ENCODE results near the gene USP10. TPM values are rescaled to one million over a fixed set of nuclear protein-coding genes. Genes with fewer than 3 reads are reported as not detected.
A peak's percentile ranks its signal among the peaks of the same experiment; 100 is the strongest.
"Not testable (repeated sequence)": the region's sequence is repeated elsewhere in the genome, so short reads cannot be mapped to it uniquely, and the experiment has no call there.

The USP10 gene
- total RNA-seq, 4 donors from 2014 or later: 31.7 to 56.1 (median 43.2) TPM

GRCh38 chr16:84726669-84727467 lies 27.1 kb downstream of the USP10 start:
- Histone ChIP-seq H3K9me3 (no peaks in the 10 kb centered on the region), H3K27me3 (no peaks in the 10 kb centered on the region), H3K36me3 (peaks cover 0 to 3% (median 0%) of the 10 kb centered on the region in 3 donors), H3K27ac (peak overlapping the region; percentile 13 to 71 (median 48)), H3K4me1 (peaks cover 0 to 75% (median 50%) of the 10 kb centered on the region in 4 donors), H3K4me3 (no peak overlapping the region)
- peak in 1 of 2 donors; percentile 40 for DNase-seq (ENCODE audit: low spot score in 2 of 2)
- no peak for TF ChIP-seq CTCF (IDR thresholded peaks at IDR 0.05)
- TF ChIP-seq POLR2A (IDR thresholded peaks at IDR 0.05): no peak
- TF ChIP-seq EP300 (IDR thresholded peaks at IDR 0.05): no peak
- 62 to 67% methylated on average over 14 of the region's 14 CpGs for WGBS, 2 donors

- WGBS, 2 donors: 78 to 81% methylated on average over 10 of the region's 10 CpGs
- TF ChIP-seq CTCF (IDR thresholded peaks at IDR 0.05): no peak
- no peak for TF ChIP-seq EP300 (IDR thresholded peaks at IDR 0.05)
- TF ChIP-seq POLR2A (IDR thresholded peaks at IDR 0.05): no peak
- DNase-seq (ENCODE audit: low spot score in 2 of 2): no peak
These were observed 29.1 kb downstream of the USP10 start for GRCh38 chr16:84728853-84729424.

GRCh38 chr16:84729716-84730320 lies 30.0 kb downstream of the USP10 start:
- TF ChIP-seq CTCF (IDR thresholded peaks at IDR 0.05): no peak
- no peak for TF ChIP-seq EP300 (IDR thresholded peaks at IDR 0.05)
- no peak for TF ChIP-seq POLR2A (IDR thresholded peaks at IDR 0.05)
- H3K4me1 ChIP-seq: peaks cover 0 to 61% (median 36%) of the 10 kb centered on the region in 4 donors
- peaks cover 0 to 2% (median 0%) of the 10 kb centered on the region in 3 donors for H3K36me3 ChIP-seq
- no peaks in the 10 kb centered on the region for H3K9me3 ChIP-seq
- H3K27ac ChIP-seq: peak overlapping the region; percentile 4 to 86 (median 62)
- peak overlapping the region in 1 of 4 donors; percentile 2 for H3K4me3 ChIP-seq
- 32 to 33% methylated on average over 7 of the region's 7 CpGs for WGBS, 2 donors
- H3K27me3 ChIP-seq: no peaks in the 10 kb centered on the region
- DNase-seq (ENCODE audit: low spot score in 2 of 2): no peak

More at GRCh38 chr16:84728853-84729424, 29.1 kb downstream of the USP10 start:
- Histone ChIP-seq H3K36me3 (no peaks in the 10 kb centered on the region), H3K27ac (no peak overlapping the region), H3K9me3 (no peaks in the 10 kb centered on the region), H3K4me3 (no peak overlapping the region), H3K27me3 (no peaks in the 10 kb centered on the region), H3K4me1 (peaks cover 0 to 70% (median 43%) of the 10 kb centered on the region in 4 donors)

- 33 to 39% methylated on average over 9 of the region's 9 CpGs for WGBS, 2 donors
- DNase-seq (ENCODE audit: low spot score in 2 of 2): peak in 1 of 2 donors; percentile 68
- H3K36me3 ChIP-seq: peaks cover 0 to 7% (median 0%) of the 10 kb centered on the region in 3 donors
- peak overlapping the region; percentile 4 to 86 (median 62) for H3K27ac ChIP-seq
- peaks cover 0 to 56% (median 30%) of the 10 kb centered on the region in 4 donors for H3K4me1 ChIP-seq
- no peaks in the 10 kb centered on the region for H3K27me3 ChIP-seq
- TF ChIP-seq POLR2A (IDR thresholded peaks at IDR 0.05): no peak
- TF ChIP-seq CTCF (IDR thresholded peaks at IDR 0.05): no peak
- peak; percentile 68 to 75 for TF ChIP-seq EP300 (IDR thresholded peaks at IDR 0.05)
- H3K4me3 ChIP-seq: peak overlapping the region in 1 of 4 donors; percentile 2
- H3K9me3 ChIP-seq: no peaks in the 10 kb centered on the region
These were observed 30.8 kb downstream of the USP10 start for GRCh38 chr16:84730406-84731106.

GRCh38 chr16:84732332-84732673 lies 32.5 kb downstream of the USP10 start:
- not testable (repeated sequence) for H3K9me3 ChIP-seq; H3K27me3 ChIP-seq; H3K36me3 ChIP-seq; DNase-seq (ENCODE audit: low spot score in 2 of 2); H3K4me3 ChIP-seq
- peak overlapping the region in 1 of 4 donors; percentile 84 for H3K27ac ChIP-seq
- peaks cover 0 to 48% (median 18%) of the 10 kb centered on the region in 4 donors for H3K4me1 ChIP-seq
- WGBS, 2 donors: 91 to 92% methylated on average over 12 to 13 of the region's 13 CpGs

All from tibial nerve (tissue), 4 donors.